GM12874 (cell line): ENCODE data around the gene CACNA1E.

ENCODE experiments used
- CTCF ChIP-seq: IDR thresholded peaks from 2 replicates; pipeline ENCODE4 v1.5.1; 2011; ENCODE audit warnings: low read depth, mild to moderate bottlenecking, control low read depth, low read length, moderate library complexity; ENCODE audit not compliant: insufficient read depth

Gene CACNA1E

GRCh38 chr1:181680871-181681270 is 197.6 kb downstream of the CACNA1E start:
- no peak for TF ChIP-seq CTCF

GRCh38 chr1:181685211-181685610 is 201.9 kb downstream of the CACNA1E start:
- TF ChIP-seq CTCF = no peak

- no peak for TF ChIP-seq CTCF
Observed at GRCh38 chr1:181701891-181702290, 218.6 kb downstream of the CACNA1E start.

- no peak for TF ChIP-seq CTCF
Observed at GRCh38 chr1:181704546-181704945, 221.2 kb downstream of the CACNA1E start.

- no peak for TF ChIP-seq CTCF
Observed at GRCh38 chr1:181711820-181712219, 228.5 kb downstream of the CACNA1E start.

- TF ChIP-seq CTCF = no peak
Observed at GRCh38 chr1:181712711-181713110, 229.4 kb downstream of the CACNA1E start.

GRCh38 chr1:181714428-181714827 is 231.1 kb downstream of the CACNA1E start:
- TF ChIP-seq CTCF = no peak

GRCh38 chr1:181718034-181718433 is 234.7 kb downstream of the CACNA1E start:
- TF ChIP-seq CTCF = no peak
